ENCODE data around the gene VAMP2. TPM values are rescaled to one million over a fixed set of nuclear protein-coding genes. Genes with fewer than 3 reads are reported as not detected.
A peak's percentile ranks its signal among the peaks of the same experiment; 100 is the strongest.

The VAMP2 gene
- total RNA-seq, 1 experiment from 2014 or later = 5.0 TPM

DNA sequence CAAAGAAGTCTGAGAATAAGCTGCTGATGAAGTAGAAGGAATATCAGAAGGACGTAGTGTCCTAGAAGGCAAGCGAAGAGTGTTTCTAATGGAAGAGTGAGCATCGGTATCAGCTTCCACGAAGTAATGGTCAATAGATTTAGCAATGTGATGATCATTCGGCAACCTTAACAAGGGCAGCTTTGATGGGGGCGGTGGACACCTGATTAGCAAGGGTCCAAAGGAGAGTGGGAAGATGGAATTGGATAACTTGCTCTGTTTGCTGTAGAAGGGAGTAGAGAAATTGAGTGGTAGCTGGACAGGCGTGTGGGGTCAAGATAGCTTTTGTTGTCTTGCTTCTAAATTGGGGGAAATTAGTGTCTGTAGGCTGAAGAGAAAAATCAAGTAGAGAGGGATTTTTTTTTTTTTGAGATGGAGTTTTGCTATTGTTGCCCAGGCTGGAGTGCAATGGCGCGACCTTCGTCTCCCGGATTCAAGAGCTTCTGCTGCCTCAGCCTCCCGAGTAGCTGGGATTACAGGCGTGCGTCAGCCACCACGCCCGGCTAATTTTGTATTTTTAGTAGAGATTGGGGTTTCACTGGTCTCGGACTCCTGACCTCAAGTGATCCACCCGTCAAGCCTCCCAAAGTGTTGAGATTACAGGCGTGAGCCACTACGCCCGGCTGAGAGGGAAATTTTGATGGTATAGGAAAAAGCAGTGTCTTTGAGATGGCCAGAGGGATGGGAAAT is 24.9 kb downstream of the VAMP2 start:
- Histone ChIP-seq H3K9me2 (replicated peaks; ENCODE audit: low read length) (no peaks in the 10 kb centered on the region), H3K4me2 (ENCODE audit: low read length) (peak overlapping the region; percentile 89), H3K9me3 (ENCODE audit: low read length) (no peaks in the 10 kb centered on the region), H3K36me3 (ENCODE audit: low read depth, low read length) (no peaks in the 10 kb centered on the region), H3K9ac (ENCODE audit: low read length) (peak overlapping the region; percentile 22; the same call in 1 of the 2 replicates), H3K4me1 (ENCODE audit: insufficient read depth, low read length) (peaks cover 6% of the 10 kb centered on the region), H3K79me2 (ENCODE audit: low read length) (no peaks in the 10 kb centered on the region), H4K20me1 (ENCODE audit: low read length) (no peaks in the 10 kb centered on the region), H3K4me3 (ENCODE audit: low read length) (peak overlapping the region; percentile 70), H3F3A (ENCODE audit: low read length, unreplicated experiment) (no peaks in the 10 kb centered on the region), H3K27ac (ENCODE audit: low read length) (peak overlapping the region; percentile 2; the same call in 1 of the 2 replicates), H3K27me3 (ENCODE audit: low read length) (no peaks in the 10 kb centered on the region), H2AFZ (ENCODE audit: low read length) (peak overlapping the region; percentile 72)
- ChIA-PET CTCF (interaction anchor here (1.0 kb wide), 1 partner anchor 19 kb away, joined by 7 read pairs; no protein-coding TSS in a partner anchor), POLR2A (ENCODE audit: unreplicated experiment) (interaction anchor here (0.6 kb wide), 1 partner anchor 35 kb away, joined by 3 read pairs; no protein-coding TSS in a partner anchor)
- intact Hi-C loops (cut with micrococcal nuclease) = loop anchor here (1.0 to 5.0 kb wide), 5 partner anchors 8 to 84 kb away; no protein-coding TSS in a partner anchor
- TF ChIP-seq EZH2 (IDR thresholded peaks at IDR 0.05; ENCODE audit: low read length, unreplicated experiment) (no peak), EZH2phosphoT487 (IDR thresholded peaks at IDR 0.05; ENCODE audit: borderline replicate concordance, low read length) (no peak)
- TF ChIP-seq, protein P1, sequence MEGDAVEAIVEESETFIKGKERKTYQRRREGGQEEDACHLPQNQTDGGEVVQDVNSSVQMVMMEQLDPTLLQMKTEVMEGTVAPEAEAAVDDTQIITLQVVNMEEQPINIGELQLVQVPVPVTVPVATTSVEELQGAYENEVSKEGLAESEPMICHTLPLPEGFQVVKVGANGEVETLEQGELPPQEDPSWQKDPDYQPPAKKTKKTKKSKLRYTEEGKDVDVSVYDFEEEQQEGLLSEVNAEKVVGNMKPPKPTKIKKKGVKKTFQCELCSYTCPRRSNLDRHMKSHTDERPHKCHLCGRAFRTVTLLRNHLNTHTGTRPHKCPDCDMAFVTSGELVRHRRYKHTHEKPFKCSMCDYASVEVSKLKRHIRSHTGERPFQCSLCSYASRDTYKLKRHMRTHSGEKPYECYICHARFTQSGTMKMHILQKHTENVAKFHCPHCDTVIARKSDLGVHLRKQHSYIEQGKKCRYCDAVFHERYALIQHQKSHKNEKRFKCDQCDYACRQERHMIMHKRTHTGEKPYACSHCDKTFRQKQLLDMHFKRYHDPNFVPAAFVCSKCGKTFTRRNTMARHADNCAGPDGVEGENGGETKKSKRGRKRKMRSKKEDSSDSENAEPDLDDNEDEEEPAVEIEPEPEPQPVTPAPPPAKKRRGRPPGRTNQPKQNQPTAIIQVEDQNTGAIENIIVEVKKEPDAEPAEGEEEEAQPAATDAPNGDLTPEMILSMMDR (conservative IDR thresholded peaks at IDR 0.05; ENCODE audit: low read depth, low read length) = no peak
- no peak for DNase-seq
- BruUV-seq (replicated peaks) = no TSS peak
- ATAC-seq = peak; percentile 4; the same call in 1 of the 2 replicates

DNA sequence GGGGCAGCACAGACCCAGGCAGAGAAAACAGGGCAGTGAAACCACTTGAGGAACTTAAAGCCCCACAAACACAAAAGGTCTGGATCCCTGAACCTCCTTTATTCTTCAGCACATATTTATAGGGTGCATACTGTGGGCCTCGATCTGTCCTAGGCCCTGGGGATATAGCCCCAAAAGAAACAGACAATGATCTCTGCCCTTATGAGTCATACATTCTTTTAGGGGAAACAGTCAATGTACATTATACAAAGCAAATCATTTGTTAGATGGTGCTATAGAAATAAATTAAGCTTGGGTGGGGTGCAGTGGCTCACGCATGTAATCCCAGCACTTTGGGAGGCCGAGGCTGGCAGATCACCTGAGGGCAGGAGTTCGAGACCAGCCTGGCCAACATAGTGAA is 28.8 kb downstream of the VAMP2 start:
- Histone ChIP-seq H3K4me2 (ENCODE audit: low read length) (no peak overlapping the region), H3K36me3 (ENCODE audit: low read depth, low read length) (no peaks in the 10 kb centered on the region), H3K4me1 (ENCODE audit: insufficient read depth, low read length) (peaks cover 6% of the 10 kb centered on the region), H2AFZ (ENCODE audit: low read length) (no peak overlapping the region), H3F3A (ENCODE audit: low read length, unreplicated experiment) (no peaks in the 10 kb centered on the region), H3K9me3 (ENCODE audit: low read length) (no peaks in the 10 kb centered on the region), H3K79me2 (ENCODE audit: low read length) (no peaks in the 10 kb centered on the region), H3K9me2 (replicated peaks; ENCODE audit: low read length) (no peaks in the 10 kb centered on the region), H3K27me3 (ENCODE audit: low read length) (no peaks in the 10 kb centered on the region), H3K9ac (ENCODE audit: low read length) (no peak overlapping the region), H3K27ac (ENCODE audit: low read length) (no peak overlapping the region), H3K4me3 (ENCODE audit: low read length) (no peak overlapping the region), H4K20me1 (ENCODE audit: low read length) (no peaks in the 10 kb centered on the region)
- no peak for ATAC-seq
- TF ChIP-seq EZH2phosphoT487 (IDR thresholded peaks at IDR 0.05; ENCODE audit: borderline replicate concordance, low read length) (no peak), EZH2 (IDR thresholded peaks at IDR 0.05; ENCODE audit: low read length, unreplicated experiment) (no peak)
- TF ChIP-seq, protein P1 (conservative IDR thresholded peaks at IDR 0.05; ENCODE audit: low read depth, low read length) = no peak
- ChIA-PET POLR2A (ENCODE audit: unreplicated experiment) (no interaction called here), CTCF (no interaction called here)
- intact Hi-C loops (cut with micrococcal nuclease) = no loop called here
- no peak for DNase-seq
- BruUV-seq (replicated peaks) = no TSS peak

DNA sequence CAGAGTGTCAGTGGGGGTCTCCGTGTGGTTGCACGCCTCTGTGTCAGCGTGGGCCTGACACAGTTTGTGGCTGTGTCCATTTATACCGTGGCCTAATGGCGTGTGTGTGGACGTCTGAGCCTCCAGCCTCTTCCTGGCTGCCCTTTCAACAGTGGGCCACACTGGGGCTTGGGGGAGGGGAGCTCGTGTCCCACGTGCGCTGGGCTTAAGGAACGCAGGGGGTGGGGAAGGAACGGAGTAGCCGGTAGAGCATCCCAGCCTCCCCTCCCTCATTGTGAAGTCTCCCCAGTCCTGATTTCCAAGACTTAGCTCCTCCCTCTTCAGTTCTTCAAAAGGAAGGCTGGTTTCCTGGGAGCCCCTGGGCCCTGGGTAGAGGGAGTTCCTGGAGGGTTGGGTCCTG is 29.3 kb downstream of the VAMP2 start:
- Histone ChIP-seq H3F3A (ENCODE audit: low read length, unreplicated experiment) (no peaks in the 10 kb centered on the region), H3K9me2 (replicated peaks; ENCODE audit: low read length) (no peaks in the 10 kb centered on the region), H4K20me1 (ENCODE audit: low read length) (no peaks in the 10 kb centered on the region), H3K79me2 (ENCODE audit: low read length) (no peaks in the 10 kb centered on the region), H3K9ac (ENCODE audit: low read length) (no peak overlapping the region), H3K27ac (ENCODE audit: low read length) (no peak overlapping the region), H3K36me3 (ENCODE audit: low read depth, low read length) (no peaks in the 10 kb centered on the region), H3K27me3 (ENCODE audit: low read length) (no peaks in the 10 kb centered on the region), H2AFZ (ENCODE audit: low read length) (no peak overlapping the region), H3K4me1 (ENCODE audit: insufficient read depth, low read length) (peaks cover 6% of the 10 kb centered on the region), H3K9me3 (ENCODE audit: low read length) (no peaks in the 10 kb centered on the region), H3K4me3 (ENCODE audit: low read length) (no peak overlapping the region), H3K4me2 (ENCODE audit: low read length) (no peak overlapping the region)
- no TSS peak for BruUV-seq (replicated peaks)
- TF ChIP-seq EZH2phosphoT487 (IDR thresholded peaks at IDR 0.05; ENCODE audit: borderline replicate concordance, low read length) (no peak), EZH2 (IDR thresholded peaks at IDR 0.05; ENCODE audit: low read length, unreplicated experiment) (no peak)
- TF ChIP-seq, protein P1 (conservative IDR thresholded peaks at IDR 0.05; ENCODE audit: low read depth, low read length) = no peak
- ATAC-seq (no peak), DNase-seq (no peak)
- POLR2A ChIA-PET (ENCODE audit: unreplicated experiment) = no interaction called here
- CTCF ChIA-PET = no interaction called here
- intact Hi-C loops (cut with micrococcal nuclease) = no loop called here

Measured in PC-3 (cell line).